HEK293T (cell line): ENCODE results near the gene PTCH2.
"Not testable (repeated sequence)": the region's sequence is repeated elsewhere in the genome, so short reads cannot be mapped to it uniquely, and the experiment has no call there.

Experiments used
- CTCF ChIA-PET: fragments of 350-600 bp; formaldehyde crosslinking; extraction: SDS; loops from one replicate; lab custom pipeline; 2021; ENCODE audit warnings: antibody characterized with exemption, inconsistent platforms; lab: Yijun Ruan, JAX
- POLR2A ChIA-PET: fragments of 350-600 bp; formaldehyde crosslinking; extraction: SDS; loops from one replicate; lab custom pipeline; 2020; ENCODE audit warnings: antibody characterized with exemption, inconsistent platforms; lab: Yijun Ruan, JAX
- DNase-seq: peaks from one replicate; pipeline ENCODE4 v3.0.0; 2012; ENCODE audit warnings: mixed read lengths; ENCODE audit errors: extremely low spot score
- ARNT ChIP-seq: fragments of 450-650 bp; IDR thresholded peaks from 2 replicates; pipeline ENCODE4 v1.6.1; 2017; ENCODE audit warnings: mild to moderate bottlenecking
- BHLHE40 ChIP-seq: fragments of 450-650 bp; IDR thresholded peaks from 2 replicates; pipeline ENCODE4 v1.6.1; 2016; ENCODE audit warnings: mild to moderate bottlenecking, moderate library complexity, borderline replicate concordance
- CTBP1 ChIP-seq: fragments of 450-650 bp; IDR thresholded peaks from 2 replicates; pipeline ENCODE4 v1.6.1; 2016; ENCODE audit warnings: borderline replicate concordance
- ELF4 ChIP-seq: fragments of 450-650 bp; IDR thresholded peaks from 2 replicates; pipeline ENCODE4 v1.6.1; 2017; ENCODE audit warnings: antibody characterized with exemption
- FOXA1 ChIP-seq: fragments of 450-650 bp; IDR thresholded peaks from 2 replicates; pipeline ENCODE4 v1.6.1; 2016; ENCODE audit warnings: mild to moderate bottlenecking
- FOXK2 ChIP-seq: fragments of 450-650 bp; IDR thresholded peaks from 2 replicates; pipeline ENCODE4 v1.6.1; 2016; ENCODE audit warnings: mild to moderate bottlenecking
- FOXM1 ChIP-seq: fragments of 450-650 bp; IDR thresholded peaks from 2 replicates; pipeline ENCODE4 v1.6.1; 2017; ENCODE audit warnings: mild to moderate bottlenecking, borderline replicate concordance
- HDGF ChIP-seq: fragments of 450-650 bp; IDR thresholded peaks from 2 replicates; pipeline ENCODE4 v1.6.1; 2017; ENCODE audit warnings: antibody characterized with exemption, borderline replicate concordance
- L3MBTL2 ChIP-seq: fragments of 450-650 bp; conservative IDR thresholded peaks from 2 replicates; pipeline ENCODE4 v1.6.1; 2016; ENCODE audit warnings: mild to moderate bottlenecking
- LEF1 ChIP-seq: fragments of 450-650 bp; IDR thresholded peaks from 2 replicates; pipeline ENCODE4 v1.6.1; 2017; ENCODE audit warnings: mild to moderate bottlenecking, borderline replicate concordance
- NFRKB ChIP-seq: fragments of 450-650 bp; IDR thresholded peaks from 2 replicates; pipeline ENCODE4 v1.6.1; 2016; ENCODE audit warnings: mild to moderate bottlenecking, moderate library complexity
- PKNOX1 ChIP-seq: fragments of 450-650 bp; IDR thresholded peaks from 2 replicates; pipeline ENCODE4 v1.6.1; 2016
- SP1 ChIP-seq: fragments of 450-650 bp; IDR thresholded peaks from 2 replicates; pipeline ENCODE4 v1.6.1; 2017
- SUZ12 ChIP-seq: fragments of 450-650 bp; IDR thresholded peaks from 2 replicates; pipeline ENCODE4 v1.6.1; 2016; ENCODE audit warnings: mild to moderate bottlenecking
- TARDBP ChIP-seq: fragments of 450-650 bp; IDR thresholded peaks from 2 replicates; pipeline ENCODE4 v1.6.1; 2016
- ZNF384 ChIP-seq: fragments of 450-650 bp; IDR thresholded peaks from 2 replicates; pipeline ENCODE4 v1.6.1; 2016

The PTCH2 gene

DNA sequence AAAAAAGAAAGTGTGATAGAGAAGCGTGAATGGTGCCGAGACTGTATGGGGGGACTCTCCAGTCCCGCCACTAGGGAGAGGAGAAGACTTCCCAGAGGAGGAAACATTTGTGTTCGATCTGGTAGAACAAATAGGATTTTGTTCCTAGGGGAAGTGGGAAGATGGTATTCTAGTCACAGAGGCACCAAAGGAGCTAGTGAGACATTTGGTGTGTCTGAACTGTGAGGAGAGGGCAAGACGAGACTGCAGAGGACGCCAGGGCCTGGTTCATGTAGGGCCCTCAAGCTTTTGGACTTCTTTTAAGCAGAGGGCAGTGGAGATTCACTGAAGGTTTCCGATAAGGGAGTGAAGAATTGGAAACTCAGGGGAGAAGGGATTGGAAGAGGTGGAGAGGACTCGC lies 31.8 kb downstream of the PTCH2 start:
- POLR2A ChIA-PET, result interaction anchor here (7.5 kb wide), 1 partner anchor 9 kb away, joined by 137 read pairs; no protein-coding TSS in a partner anchor
- no peak for DNase-seq
- CTCF ChIA-PET, result no interaction called here
- TF ChIP-seq BHLHE40 (no peak), FOXK2 (no peak), HDGF (no peak), TARDBP (no peak), SUZ12 (no peak)

GRCh38 chr1:44810762-44811105 lies 32.3 kb downstream of the PTCH2 start:
- DNase-seq, CTCF ChIA-PET: not testable (repeated sequence)
- POLR2A ChIA-PET, result interaction anchor here (7.5 kb wide), 1 partner anchor 9 kb away, joined by 137 read pairs; no protein-coding TSS in a partner anchor

- TF ChIP-seq ARNT (no peak), FOXM1 (no peak), L3MBTL2 (no peak), ELF4 (no peak), LEF1 (no peak), NFRKB (no peak), SUZ12 (no peak), HDGF (no peak), FOXA1 (no peak), SP1 (no peak), BHLHE40 (no peak), TARDBP (no peak), ZNF384 (no peak), CTBP1 (no peak), PKNOX1 (no peak), FOXK2 (no peak)
- ChIA-PET POLR2A (interaction anchor here (1.0 to 7.5 kb wide), 4 partner anchors 10 to 493 kb away, joined by 5 to 137 read pairs (median 15); partner anchors contain the start of gene PLK3), CTCF (interaction anchor here (0.7 to 2.6 kb wide), 3 partner anchors 10 to 253 kb away, joined by 3 to 10 read pairs (median 4); partner anchors contain the start of gene PLK3)
- no peak for DNase-seq
These were observed 32.8 kb downstream of the PTCH2 start for GRCh38 chr1:44810101-44810761.

GRCh38 chr1:44808938-44809917 lies 33.8 kb downstream of the PTCH2 start:
- CTCF ChIA-PET, result interaction anchor here (0.7 to 2.6 kb wide), 4 partner anchors 9 to 254 kb away, joined by 3 to 10 read pairs (median 4); partner anchors contain the start of gene PLK3
- TF ChIP-seq PKNOX1, result no peak
- no peak for TF ChIP-seq LEF1
- no peak for TF ChIP-seq CTBP1
- TF ChIP-seq NFRKB, result no peak
- TF ChIP-seq FOXA1, result no peak
- TF ChIP-seq L3MBTL2, result no peak
- no peak for TF ChIP-seq FOXM1
- POLR2A ChIA-PET, result interaction anchor here (1.0 to 7.5 kb wide), 12 partner anchors 9 to 531 kb away, joined by 4 to 137 read pairs (median 7); partner anchors contain the start of genes MUTYH, PLK3, RNU5D-1 and RPS8
- no peak for DNase-seq

GRCh38 chr1:44808063-44808937 lies 34.8 kb downstream of the PTCH2 start, which contains the start of gene BTBD19:
BTBD19 (plus strand) TSS chr1:44808523; CDS start chr1:44808821, 298 bp downstream.
- TF ChIP-seq L3MBTL2, result no peak
- TF ChIP-seq CTBP1, result no peak
- TF ChIP-seq ZNF384, result no peak
- TF ChIP-seq SUZ12, result no peak
- TF ChIP-seq FOXA1, result no peak
- no peak for TF ChIP-seq NFRKB
- TF ChIP-seq ELF4, result no peak
- TF ChIP-seq BHLHE40, result no peak
- no peak for TF ChIP-seq SP1
- peak; percentile 36 for DNase-seq
- ChIA-PET CTCF (interaction anchor here (0.6 to 2.6 kb wide), 5 partner anchors 8 to 489 kb away, joined by 3 to 10 read pairs (median 3); partner anchors contain the start of genes EIF2B3 and PLK3), POLR2A (interaction anchor here (1.0 to 7.5 kb wide), 13 partner anchors 8 to 532 kb away, joined by 3 to 137 read pairs (median 7); partner anchors contain the start of genes MUTYH, PLK3, RNU5D-1 and RPS8)
